Mucosa of rectum (tissue), 2 donors: ENCODE results near the gene FAM25A.
"Not testable (repeated sequence)": the region's sequence is repeated elsewhere in the genome, so short reads cannot be mapped to it uniquely, and the experiment has no call there.

ENCODE experiments used
- H3K27ac ChIP-seq, 2 donors: one replicate each; pipeline ENCODE4 v1.7.0; 2013; ENCODE audit warnings: inconsistent platforms in 2 of 2, low read depth in 2 of 2, low read length in 2 of 2
- H3K27me3 ChIP-seq, 2 donors: one replicate each; pipeline ENCODE4 v1.7.0; 2013; ENCODE audit warnings: low read length in 2 of 2; ENCODE audit not compliant: control insufficient read depth in 2 of 2, insufficient read depth in 2 of 2
- H3K36me3 ChIP-seq, 2 donors: one replicate each; pipeline ENCODE4 v1.7.0; 2013; ENCODE audit warnings: low read length in 2 of 2; ENCODE audit not compliant: control insufficient read depth in 2 of 2, insufficient read depth in 2 of 2
- H3K4me1 ChIP-seq, 2 donors: one replicate each; pipeline ENCODE4 v1.7.0; 2013; ENCODE audit warnings: low read length in 2 of 2, mild to moderate bottlenecking in 1 of 2; ENCODE audit not compliant: control insufficient read depth in 2 of 2, insufficient read depth in 2 of 2
- H3K4me3 ChIP-seq, 2 donors: one replicate each; pipeline ENCODE4 v1.7.0; 2013; ENCODE audit warnings: low read length in 2 of 2
- H3K9ac ChIP-seq, 2 donors: one replicate each; pipeline ENCODE4 v1.7.0; 2013; ENCODE audit warnings: low read length in 2 of 2, low read depth in 1 of 2, mild to moderate bottlenecking in 1 of 2
- H3K9me3 ChIP-seq, 2 donors: one replicate each; pipeline ENCODE4 v1.7.0; 2013; ENCODE audit warnings: low read length in 2 of 2; ENCODE audit not compliant: control insufficient read depth in 2 of 2
- donor health status: healthy.
- donor health status: Normal muscosa, but diverticular disease.

The FAM25A gene

DNA sequence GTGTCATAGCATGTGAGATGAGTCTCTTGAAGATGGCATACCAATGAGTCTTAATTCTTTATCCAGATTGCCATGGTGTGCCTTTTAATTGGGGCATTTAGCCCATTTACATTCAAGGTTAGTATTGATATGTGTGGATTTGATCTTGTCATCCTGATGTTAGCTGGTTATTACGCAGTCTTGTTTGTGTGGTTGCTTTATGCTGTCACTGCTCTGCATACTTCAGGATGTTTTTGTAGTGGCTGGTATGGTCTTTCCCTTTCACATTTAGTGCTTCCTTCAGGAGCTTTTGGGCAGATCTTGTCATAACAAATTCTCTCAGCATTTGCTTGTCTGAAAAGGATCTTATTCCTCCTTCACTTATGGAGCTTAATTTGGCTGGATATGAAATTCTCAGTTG is 16.5 kb downstream of the FAM25A start:
- Histone ChIP-seq H3K4me1 (peaks cover 0 to 2% of the 10 kb centered on the region in 2 donors), H3K36me3 (no peaks in the 10 kb centered on the region), H3K9ac (no peak overlapping the region), H3K9me3 (no peaks in the 10 kb centered on the region), H3K27me3 (no peaks in the 10 kb centered on the region), H3K27ac (no peak overlapping the region), H3K4me3 (no peak overlapping the region)

GRCh38 chr10:87038286-87038717 is 18.2 kb downstream of the FAM25A start:
- no peaks in the 10 kb centered on the region for H3K27me3 ChIP-seq
- H3K27ac ChIP-seq: no peak overlapping the region
- H3K4me3 ChIP-seq: no peak overlapping the region
- no peaks in the 10 kb centered on the region for H3K9me3 ChIP-seq
- H3K9ac ChIP-seq: no peak overlapping the region
- no peaks in the 10 kb centered on the region for H3K36me3 ChIP-seq
- H3K4me1 ChIP-seq: peaks cover 0 to 2% of the 10 kb centered on the region in 2 donors

DNA sequence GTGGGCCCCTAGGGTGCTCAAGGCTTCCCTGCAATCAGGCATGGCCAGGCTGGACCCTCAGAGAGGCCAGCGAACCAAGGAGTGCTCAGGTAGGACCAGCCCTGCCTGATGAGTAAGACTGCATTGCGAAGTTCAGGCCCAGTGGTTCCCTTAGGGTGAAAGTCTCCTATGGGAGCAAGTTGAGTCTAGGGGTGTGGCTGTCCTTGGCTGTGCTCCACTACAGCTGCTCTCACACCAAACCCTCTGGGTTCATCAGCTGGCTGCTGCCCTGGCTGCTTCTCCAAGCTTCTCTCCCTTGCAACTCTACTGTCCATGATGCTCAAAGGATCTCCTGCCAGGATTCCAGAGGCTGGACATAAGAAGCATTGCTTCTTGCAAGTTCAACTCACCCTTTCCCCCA is 18.7 kb downstream of the FAM25A start:
- no peaks in the 10 kb centered on the region for H3K36me3 ChIP-seq
- no peak overlapping the region for H3K4me3 ChIP-seq
- no peak overlapping the region for H3K9ac ChIP-seq
- H3K27ac ChIP-seq: no peak overlapping the region
- no peaks in the 10 kb centered on the region for H3K27me3 ChIP-seq
- H3K4me1 ChIP-seq: peaks cover 0 to 2% of the 10 kb centered on the region in 2 donors
- H3K9me3 ChIP-seq: no peaks in the 10 kb centered on the region

DNA sequence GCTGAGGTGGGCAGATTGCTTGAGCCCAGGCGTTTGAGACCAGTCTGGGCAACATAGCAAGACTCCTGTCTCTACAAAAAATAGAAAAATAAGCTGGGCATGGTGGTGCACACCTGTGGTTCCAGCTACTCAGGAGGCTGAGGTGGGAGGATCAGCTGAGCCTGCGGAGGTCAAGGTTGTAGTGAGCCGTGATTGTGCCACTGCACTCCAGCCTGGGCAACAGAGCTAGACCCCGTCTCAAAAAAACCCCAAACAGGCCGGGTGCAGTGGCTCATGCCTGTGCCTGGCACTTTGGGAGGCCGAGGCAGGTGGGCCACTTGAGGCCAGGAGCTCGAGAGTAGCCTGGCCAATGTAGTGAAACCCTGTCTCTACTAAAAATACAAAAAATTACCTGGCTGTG is 23.5 kb downstream of the FAM25A start:
- H3K4me1 ChIP-seq, H3K27ac ChIP-seq, H3K9ac ChIP-seq, H3K27me3 ChIP-seq, H3K9me3 ChIP-seq, H3K4me3 ChIP-seq: not testable (repeated sequence)
- peaks cover 0 to 14% of the 10 kb centered on the region in 2 donors for H3K36me3 ChIP-seq

DNA sequence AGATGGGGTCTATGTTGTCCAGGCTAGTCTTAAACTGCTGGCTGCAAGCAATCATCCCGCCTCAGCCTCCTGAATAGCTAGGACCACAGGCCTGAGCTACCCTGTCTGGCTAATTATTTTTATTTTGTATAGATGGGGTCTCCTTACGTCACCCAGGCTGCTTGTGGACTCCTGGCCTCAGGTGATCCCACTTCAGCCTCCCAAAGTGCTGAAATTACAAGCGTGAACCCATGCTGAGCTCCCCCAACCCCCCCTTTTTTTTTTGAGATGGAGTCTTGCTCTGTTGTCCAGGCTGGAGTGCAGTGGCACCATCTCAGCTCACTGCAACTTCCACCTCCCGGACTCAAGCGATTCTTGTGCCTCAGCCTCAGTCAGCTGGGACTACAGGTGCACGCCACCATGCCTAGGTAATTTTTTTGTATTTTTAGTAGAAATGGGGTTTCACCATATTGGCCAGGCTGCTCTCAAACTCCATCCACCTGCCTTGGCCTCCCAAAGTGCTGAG is 25.4 kb downstream of the FAM25A start:
- H3K4me1 ChIP-seq: no peaks in the 10 kb centered on the region

GRCh38 chr10:87053111-87053510 is 33.0 kb downstream of the FAM25A start:
- no peaks in the 10 kb centered on the region for H3K9me3 ChIP-seq
- no peak overlapping the region for H3K9ac ChIP-seq
- H3K27ac ChIP-seq: no peak overlapping the region
- peaks cover 56 to 60% of the 10 kb centered on the region in 2 donors for H3K36me3 ChIP-seq
- H3K4me3 ChIP-seq: no peak overlapping the region
- H3K4me1 ChIP-seq: no peaks in the 10 kb centered on the region
- no peaks in the 10 kb centered on the region for H3K27me3 ChIP-seq

More for the DNA sequence above, 25.4 kb downstream of the FAM25A start:
- peaks cover 8 to 21% of the 10 kb centered on the region in 2 donors for H3K36me3 ChIP-seq
- H3K4me3 ChIP-seq: no peak overlapping the region
- H3K9me3 ChIP-seq: no peaks in the 10 kb centered on the region
- no peak overlapping the region for H3K9ac ChIP-seq
- H3K27ac ChIP-seq: no peak overlapping the region
- no peaks in the 10 kb centered on the region for H3K27me3 ChIP-seq

DNA sequence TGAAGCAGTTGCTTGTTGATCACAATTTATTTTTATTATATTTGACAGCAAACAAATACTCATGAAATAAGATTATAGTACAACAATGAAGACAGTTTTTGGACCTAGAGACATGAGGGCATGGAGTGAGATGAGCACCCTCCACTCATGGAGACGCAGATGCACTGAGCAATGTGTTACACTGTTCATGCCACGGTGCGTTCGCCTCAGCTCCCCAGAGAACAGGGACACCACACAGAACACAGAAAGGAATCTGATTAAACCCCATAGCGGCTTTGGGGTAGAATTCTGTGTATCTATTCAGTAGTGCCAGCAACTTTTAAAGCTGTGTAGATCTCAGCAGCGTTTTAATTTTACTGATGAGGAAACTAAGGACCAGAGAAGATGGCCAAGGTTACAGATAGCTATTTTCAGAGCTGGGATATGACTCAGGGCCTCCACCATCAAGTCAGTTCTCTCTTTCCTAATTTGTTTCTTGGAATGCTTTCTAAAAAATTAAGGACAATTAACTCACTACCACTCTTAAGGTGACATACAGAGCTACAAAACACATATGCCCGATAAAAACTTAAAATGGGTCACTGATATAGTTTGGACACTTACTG is 33.6 kb downstream of the FAM25A start:
- no peaks in the 10 kb centered on the region for H3K4me1 ChIP-seq
- H3K4me3 ChIP-seq: no peak overlapping the region
- H3K9ac ChIP-seq: no peak overlapping the region
- H3K36me3 ChIP-seq: peaks cover 58 to 65% of the 10 kb centered on the region in 2 donors
- no peaks in the 10 kb centered on the region for H3K27me3 ChIP-seq
- no peaks in the 10 kb centered on the region for H3K9me3 ChIP-seq
- H3K27ac ChIP-seq: no peak overlapping the region

- H3K9me3 ChIP-seq: no peaks in the 10 kb centered on the region
- no peaks in the 10 kb centered on the region for H3K4me1 ChIP-seq
- H3K27me3 ChIP-seq: no peaks in the 10 kb centered on the region
- no peak overlapping the region for H3K9ac ChIP-seq
- no peak overlapping the region for H3K4me3 ChIP-seq
- no peak overlapping the region for H3K27ac ChIP-seq
- peaks cover 62 to 70% of the 10 kb centered on the region in 2 donors for H3K36me3 ChIP-seq
Measured at GRCh38 chr10:87054373-87055295, 34.5 kb downstream of the FAM25A start.

DNA sequence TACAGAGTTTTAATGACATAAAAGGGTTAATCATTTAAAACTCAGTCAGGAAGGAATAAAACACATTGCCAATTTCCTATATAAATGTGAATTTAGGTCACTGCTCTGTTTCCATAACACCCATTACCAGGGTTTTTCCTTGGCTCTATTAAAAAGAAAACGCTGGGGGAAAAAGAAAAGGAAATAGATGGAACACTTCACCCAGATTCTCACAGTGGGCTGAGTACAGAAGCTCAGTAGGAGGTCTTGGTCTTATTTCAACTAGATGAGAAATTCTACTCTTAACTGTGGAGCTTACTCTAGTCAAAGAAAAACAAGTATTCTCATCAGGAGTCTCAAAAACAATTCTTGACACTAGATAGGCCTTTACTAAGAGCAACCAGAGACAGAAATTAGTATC is 38.1 kb downstream of the FAM25A start:
- Histone ChIP-seq H3K4me1 (no peaks in the 10 kb centered on the region), H3K9me3 (no peaks in the 10 kb centered on the region), H3K36me3 (peaks cover 64 to 73% of the 10 kb centered on the region in 2 donors), H3K27ac (no peak overlapping the region), H3K9ac (no peak overlapping the region), H3K4me3 (no peak overlapping the region), H3K27me3 (no peaks in the 10 kb centered on the region)

DNA sequence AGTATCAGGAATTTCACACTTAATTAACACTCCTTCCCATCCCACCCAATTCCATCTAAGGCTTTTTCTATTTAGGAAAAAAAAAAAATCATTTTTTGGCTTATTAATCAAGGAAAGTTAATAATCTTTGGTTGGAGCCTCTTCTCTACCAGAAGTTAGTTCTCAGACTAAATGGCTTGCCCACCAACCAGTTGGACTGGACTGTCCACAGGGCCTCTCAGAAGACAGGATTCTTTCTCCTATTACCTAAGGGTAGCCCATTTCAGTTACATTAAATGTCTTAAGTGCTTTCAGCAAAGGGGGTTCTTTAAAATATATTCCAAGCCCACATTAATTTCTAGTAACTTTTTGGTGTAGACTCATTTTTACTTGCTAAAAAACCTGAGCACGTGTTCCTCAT is 39.3 kb downstream of the FAM25A start:
- no peak overlapping the region for H3K9ac ChIP-seq
- peaks cover 57 to 65% of the 10 kb centered on the region in 2 donors for H3K36me3 ChIP-seq
- H3K4me3 ChIP-seq: no peak overlapping the region
- no peaks in the 10 kb centered on the region for H3K4me1 ChIP-seq
- H3K9me3 ChIP-seq: no peaks in the 10 kb centered on the region
- H3K27ac ChIP-seq: no peak overlapping the region
- H3K27me3 ChIP-seq: no peaks in the 10 kb centered on the region
